ENCODE measurements around the gene AAK1.

- TF ChIP-seq CTCF (IDR thresholded peaks at IDR 0.05) (no peak), EZH2phosphoT487 (IDR thresholded peaks at IDR 0.05) (no peak)
These were observed 73.1 kb downstream of the AAK1 start for GRCh38 chr2:69570474-69570873.

Data from neural progenitor cell (in vitro differentiated cells).